GM12872 (cell line): ENCODE measurements around the gene FHIT.

Source experiments
- TF ChIP-seq, protein P1 (sequence below): IDR thresholded peaks from 3 replicates; pipeline ENCODE4 v1.5.1; 2011; ENCODE audit warnings: low read depth, mild to moderate bottlenecking, low read length, moderate library complexity; ENCODE audit not compliant: insufficient read depth

Gene FHIT

DNA sequence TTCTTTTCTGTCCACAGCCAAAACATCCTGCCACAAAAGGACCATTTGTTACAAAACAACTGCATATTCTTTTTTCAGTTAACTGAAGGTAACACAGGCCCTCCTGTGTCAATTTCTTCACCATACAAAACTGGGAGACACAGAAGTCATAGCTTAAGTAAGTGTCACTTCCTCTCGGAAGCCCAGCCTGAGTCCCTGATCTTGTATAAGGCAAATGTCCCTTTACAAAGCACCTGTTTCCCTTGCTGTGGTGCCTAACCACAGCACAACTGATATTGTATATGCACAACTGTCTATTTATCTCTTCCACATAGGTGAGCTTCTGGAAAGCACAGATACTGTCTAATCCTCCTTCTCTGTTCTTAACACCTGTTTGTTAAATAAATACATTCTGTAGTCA lies 293.7 kb downstream of the FHIT start:
- TF ChIP-seq, protein P1, sequence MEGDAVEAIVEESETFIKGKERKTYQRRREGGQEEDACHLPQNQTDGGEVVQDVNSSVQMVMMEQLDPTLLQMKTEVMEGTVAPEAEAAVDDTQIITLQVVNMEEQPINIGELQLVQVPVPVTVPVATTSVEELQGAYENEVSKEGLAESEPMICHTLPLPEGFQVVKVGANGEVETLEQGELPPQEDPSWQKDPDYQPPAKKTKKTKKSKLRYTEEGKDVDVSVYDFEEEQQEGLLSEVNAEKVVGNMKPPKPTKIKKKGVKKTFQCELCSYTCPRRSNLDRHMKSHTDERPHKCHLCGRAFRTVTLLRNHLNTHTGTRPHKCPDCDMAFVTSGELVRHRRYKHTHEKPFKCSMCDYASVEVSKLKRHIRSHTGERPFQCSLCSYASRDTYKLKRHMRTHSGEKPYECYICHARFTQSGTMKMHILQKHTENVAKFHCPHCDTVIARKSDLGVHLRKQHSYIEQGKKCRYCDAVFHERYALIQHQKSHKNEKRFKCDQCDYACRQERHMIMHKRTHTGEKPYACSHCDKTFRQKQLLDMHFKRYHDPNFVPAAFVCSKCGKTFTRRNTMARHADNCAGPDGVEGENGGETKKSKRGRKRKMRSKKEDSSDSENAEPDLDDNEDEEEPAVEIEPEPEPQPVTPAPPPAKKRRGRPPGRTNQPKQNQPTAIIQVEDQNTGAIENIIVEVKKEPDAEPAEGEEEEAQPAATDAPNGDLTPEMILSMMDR, result no peak

- TF ChIP-seq, protein P1, result no peak
These were observed 294.5 kb downstream of the FHIT start for GRCh38 chr3:60956729-60957128.

DNA sequence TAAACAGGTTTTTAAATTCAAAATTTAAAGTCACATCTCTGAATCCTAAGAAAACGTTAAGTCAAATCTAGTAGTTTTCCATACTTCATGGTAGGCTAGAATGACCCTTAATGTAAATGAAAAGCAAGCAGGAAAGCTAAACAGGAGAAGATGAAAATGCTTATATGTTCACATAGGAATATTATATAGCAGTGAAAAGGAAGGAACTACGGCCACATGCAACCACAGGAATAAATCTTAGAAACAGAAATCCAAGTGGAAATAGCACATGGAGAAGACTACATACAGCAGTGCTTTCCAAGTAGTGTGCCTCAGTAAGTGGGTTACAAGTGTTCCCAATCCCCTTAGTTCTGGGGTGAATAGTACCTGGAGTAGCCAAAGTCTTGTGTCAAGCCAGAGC lies 296.2 kb downstream of the FHIT start:
- TF ChIP-seq, protein P1, result no peak

DNA sequence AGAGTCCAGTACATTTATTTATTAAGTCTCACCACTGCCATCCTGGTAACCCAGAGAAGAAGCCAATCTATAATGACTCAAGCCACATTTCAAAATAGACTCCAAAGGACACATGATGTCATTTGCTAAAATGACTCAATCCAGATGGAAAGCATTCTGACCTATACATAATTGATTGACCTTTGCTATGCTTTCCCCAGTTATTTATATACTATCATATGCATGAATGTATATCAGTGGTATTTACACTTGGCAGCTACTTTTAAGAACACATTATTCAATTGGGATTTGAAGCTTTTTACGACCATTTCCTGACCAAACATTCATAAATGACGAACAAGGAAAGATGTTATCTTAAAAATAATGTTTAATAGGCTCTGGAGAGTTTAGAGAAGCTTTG lies 297.2 kb downstream of the FHIT start:
- TF ChIP-seq, protein P1, result no peak

DNA sequence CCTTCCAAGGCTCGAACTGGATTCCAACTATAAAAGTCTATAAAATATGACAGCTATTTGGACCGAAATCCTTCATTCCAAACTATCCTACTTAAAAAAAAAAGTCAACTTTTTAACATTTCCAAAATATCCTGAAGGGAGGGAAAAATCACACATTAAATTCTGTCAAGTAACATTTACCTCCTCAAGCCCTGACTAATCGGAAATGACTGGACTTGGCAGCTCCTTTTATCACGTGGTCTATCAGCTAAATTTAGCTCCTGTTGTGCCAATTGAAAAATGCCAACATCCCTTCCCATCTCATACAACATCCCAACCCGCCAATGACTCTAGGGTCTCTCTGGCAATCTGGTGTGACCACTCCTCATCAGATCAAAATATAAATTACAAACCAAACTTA lies 297.9 kb downstream of the FHIT start:
- TF ChIP-seq, protein P1, result no peak

DNA sequence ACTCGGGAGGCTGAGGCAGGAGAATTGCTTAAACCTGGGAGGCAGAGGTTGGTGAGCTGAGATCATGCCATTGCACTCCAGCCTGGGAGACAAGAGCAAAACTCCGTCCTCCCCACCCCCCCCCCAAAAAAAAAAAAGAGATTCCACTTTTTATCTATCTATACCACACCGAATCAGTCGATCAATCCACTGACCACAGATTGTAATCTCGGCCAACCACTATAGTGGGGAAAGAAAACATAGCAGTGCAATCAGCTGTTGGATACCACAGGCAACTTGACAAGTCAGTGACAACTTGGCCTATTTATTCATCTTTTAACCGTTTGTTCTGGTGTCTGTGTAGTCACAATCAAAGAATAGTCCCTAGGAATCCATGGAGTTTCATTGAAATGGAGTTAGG lies 299.2 kb downstream of the FHIT start:
- TF ChIP-seq, protein P1, result no peak

DNA sequence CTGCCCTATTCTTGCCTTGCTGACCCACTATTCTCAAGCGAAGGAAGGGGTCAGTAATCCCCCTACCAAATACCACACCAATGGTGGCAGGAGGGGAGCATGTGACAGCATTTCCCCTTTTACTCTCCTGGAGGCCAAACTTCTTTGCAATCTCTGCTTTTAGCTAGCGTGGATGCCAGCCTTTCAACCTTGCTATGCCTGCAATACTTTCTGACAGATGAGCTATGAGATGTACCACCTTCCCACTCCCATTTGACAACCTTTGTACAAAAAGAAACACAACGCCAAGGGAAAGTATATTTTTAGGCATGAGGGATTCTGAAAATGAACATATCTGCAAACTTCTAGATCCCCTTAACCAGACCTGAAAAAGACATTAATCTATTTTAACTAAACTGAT lies 302.1 kb downstream of the FHIT start:
- TF ChIP-seq, protein P1, result no peak

- TF ChIP-seq, protein P1, result no peak
These were observed 302.8 kb downstream of the FHIT start for GRCh38 chr3:60948488-60948887.
